Measurements from ENCODE around the gene ADCK1.

- no peak for TF ChIP-seq CTCF (IDR thresholded peaks at IDR 0.05)
- TF ChIP-seq EP300 (IDR thresholded peaks at IDR 0.05), result no peak
Observed at GRCh38 chr14:77920312-77920711, 120.4 kb downstream of the ADCK1 start.
